IMR-90 (cell line): ENCODE results near the gene PPIP5K2. TPM values are rescaled to one million over a fixed set of nuclear protein-coding genes. Genes with fewer than 3 reads are reported as not detected.

ENCODE experiments used
- ATAC-seq: fragments of 200-7000 bp; cut with Tn5 transposase; 2 replicates; pipeline ENCODE4 v1.9.1; 2020; ENCODE audit warnings: low read depth, mild to moderate bottlenecking, moderate library complexity
- BruUV-seq: library from RNA; stranded (reverse); fragments of 400-500 nt; replicated peaks from 2 replicates; lab custom pipeline; 2021; lab: Mats Ljungman, UMichigan
- CTCF ChIA-PET: fragments of 300-600 bp; formaldehyde crosslinking; extraction: SDS; loops from one replicate; lab custom pipeline; 2021; ENCODE audit warnings: antibody characterized with exemption; lab: Yijun Ruan, JAX
- POLR2A ChIA-PET: fragments of 300-600 bp; sonication (Branson Sonifier 250); formaldehyde crosslinking; loops from one replicate; lab custom pipeline; 2022; ENCODE audit warnings: antibody characterized with exemption; ENCODE audit not compliant: unreplicated experiment; lab: Charles Lee
- DNase-seq: peaks from one replicate; pipeline ENCODE4 v3.0.0; 2013
- H2AFZ ChIP-seq: replicated peaks from 2 replicates; pipeline ENCODE3; 2013; ENCODE audit warnings: low read length, mild to moderate bottlenecking; ENCODE audit not compliant: poor library complexity
- H2AK5ac ChIP-seq: 2 replicates; pipeline ENCODE4 v1.6.1; 2013; ENCODE audit warnings: low read depth, low read length, inconsistent platforms
- H2AK9ac ChIP-seq: replicated peaks from 2 replicates; pipeline ENCODE3; 2013; ENCODE audit warnings: mild to moderate bottlenecking, low read depth, low read length, moderate library complexity; ENCODE audit not compliant: poor library complexity
- H2BK120ac ChIP-seq: 2 replicates; pipeline ENCODE4 v1.6.1; 2013; ENCODE audit warnings: low read depth, low read length, inconsistent platforms
- H2BK15ac ChIP-seq: 3 replicates; pipeline ENCODE4 v1.6.1; 2013; ENCODE audit warnings: low read depth, low read length, inconsistent platforms
- H2BK20ac ChIP-seq: 2 replicates; pipeline ENCODE4 v1.6.1; 2013; ENCODE audit warnings: low read depth, mild to moderate bottlenecking, inconsistent platforms, low read length, moderate library complexity
- H2BK5ac ChIP-seq: 2 replicates; pipeline ENCODE4 v1.6.1; 2013; ENCODE audit warnings: mild to moderate bottlenecking, low read depth, low read length, inconsistent platforms; ENCODE audit not compliant: poor library complexity, severe bottlenecking
- H3K14ac ChIP-seq: replicated peaks from 2 replicates; pipeline ENCODE4 v1.6.1; 2013; ENCODE audit warnings: low read depth, low read length, inconsistent platforms
- H3K18ac ChIP-seq: 2 replicates; pipeline ENCODE4 v1.6.1; 2013; ENCODE audit warnings: low read depth, low read length, control low read depth
- H3K23ac ChIP-seq: 2 replicates; pipeline ENCODE4 v1.6.1; 2013; ENCODE audit warnings: low read depth, low read length, inconsistent platforms
- H3K27ac ChIP-seq: 2 replicates; pipeline ENCODE4 v1.5.1; 2013; ENCODE audit warnings: mild to moderate bottlenecking, control low read depth, low read length; ENCODE audit not compliant: insufficient read depth
- H3K27me3 ChIP-seq: 2 replicates; pipeline ENCODE4 v1.6.1; 2013; ENCODE audit warnings: low read length; ENCODE audit not compliant: control insufficient read depth, insufficient read depth
- H3K36me3 ChIP-seq: 2 replicates; pipeline ENCODE4 v1.6.1; 2013; ENCODE audit warnings: low read length, mixed read lengths; ENCODE audit not compliant: control insufficient read depth, insufficient read depth
- H3K4ac ChIP-seq: 2 replicates; pipeline ENCODE4 v1.6.1; 2013; ENCODE audit warnings: low read depth, low read length, inconsistent platforms
- H3K4me1 ChIP-seq: 2 replicates; pipeline ENCODE4 v1.6.1; 2013; ENCODE audit warnings: low read length, mixed read lengths; ENCODE audit not compliant: control insufficient read depth, insufficient read depth
- H3K4me2 ChIP-seq: 2 replicates; pipeline ENCODE4 v1.6.1; 2013; ENCODE audit warnings: low read depth, mild to moderate bottlenecking, control low read depth, low read length, moderate library complexity
- H3K4me3 ChIP-seq: 2 replicates; pipeline ENCODE4 v1.5.1; 2013; ENCODE audit warnings: low read depth, mild to moderate bottlenecking, control low read depth, low read length, moderate library complexity; ENCODE audit not compliant: insufficient read depth
- H3K56ac ChIP-seq: 2 replicates; pipeline ENCODE4 v1.6.1; 2013; ENCODE audit warnings: low read length, inconsistent platforms; ENCODE audit not compliant: insufficient read depth; ENCODE audit errors: extremely low read depth
- H3K79me1 ChIP-seq, 2 experiments: 2 replicates each; pipeline ENCODE4 v1.6.1; 2013; ENCODE audit warnings: low read length in 2 of 2, inconsistent platforms in 1 of 2, low read depth in 1 of 2
- H3K9ac ChIP-seq: 2 replicates; pipeline ENCODE4 v1.6.1; 2013; ENCODE audit warnings: low read depth, low read length, control low read depth
- H3K9me1 ChIP-seq: 2 replicates; pipeline ENCODE4 v1.6.1; 2013; ENCODE audit warnings: low read length, inconsistent platforms; ENCODE audit not compliant: insufficient read depth
- H3K9me3 ChIP-seq: 2 replicates; pipeline ENCODE4 v1.6.1; 2013; ENCODE audit warnings: low read length; ENCODE audit not compliant: control insufficient read depth, insufficient read depth
- H4K20me1 ChIP-seq: 2 replicates; pipeline ENCODE4 v1.6.1; 2013; ENCODE audit warnings: low read length, inconsistent platforms; ENCODE audit not compliant: insufficient read depth
- H4K5ac ChIP-seq: 2 replicates; pipeline ENCODE4 v1.6.1; 2013; ENCODE audit warnings: mild to moderate bottlenecking, low read depth, low read length, control low read depth
- H4K8ac ChIP-seq, 2 experiments: 2 replicates each; pipeline ENCODE4 v1.6.1; 2013; ENCODE audit warnings: low read depth in 2 of 2, low read length in 2 of 2, control low read depth in 1 of 2, inconsistent platforms in 1 of 2
- H4K91ac ChIP-seq: 2 replicates; pipeline ENCODE4 v1.6.1; 2013; ENCODE audit warnings: low read depth, low read length, inconsistent platforms; ENCODE audit not compliant: insufficient read depth
- CTCF ChIP-seq: conservative IDR thresholded peaks from 2 replicates; pipeline ENCODE4 v1.5.1; 2012; ENCODE audit warnings: mild to moderate bottlenecking, low read depth, low read length, improper control_type of control experiment
- RFX5 ChIP-seq: IDR thresholded peaks from 2 replicates; pipeline ENCODE4 v1.8.0; 2012; ENCODE audit warnings: low read depth, mild to moderate bottlenecking, low read length, moderate library complexity
- USF2 ChIP-seq: fragments of 150-350 bp; IDR thresholded peaks from 2 replicates; pipeline ENCODE4 v1.6.1; 2017; ENCODE audit warnings: mild to moderate bottlenecking, antibody characterized with exemption, low read length, low read depth
- WGBS, 2 experiments: methylation state at CpG; one replicate each; pipeline versions ENCODE4 v1.1.5 to v1.1.7; 2013; ENCODE audit warnings: missing lambda C conversion rate in 2 of 2; ENCODE audit not compliant: insufficient read length in 1 of 2; ENCODE audit errors: extremely low coverage in 2 of 2; 5-methylcytosine and 5-hydroxymethylcytosine counted together
- dilution Hi-C: fragments of 300-500 bp; cut with HindIII; formaldehyde crosslinking; loops from one replicate; pipeline ENCODE4 v1.14.3; 2018; ENCODE audit warnings: low sequenced_read_pairs; ENCODE audit not compliant: unreplicated experiment
- in situ Hi-C: fragments of 300-500 bp; cut with MboI; formaldehyde crosslinking; loops from 3 replicates; pipeline ENCODE4 v1.14.3; 2019; ENCODE audit warnings: low sequenced_read_pairs, inconsistent platforms, mixed read lengths
- intact Hi-C: fragments of 100-400 bp; cut with micrococcal nuclease; formaldehyde crosslinking; loops from 2 replicates; pipeline ENCODE4 v1.10.0; 2022
- polyA plus RNA-seq, 3 experiments: library from polyadenylated mRNA; depleted of rRNA; stranded (reverse); fragments of >200 nt; gene quantifications; 2 replicates each; pipeline ENCODE4 v1.2.3, GENCODE V29; 2012; ENCODE audit warnings: low replicate concordance in 1 of 3
- total RNA-seq: library from RNA; depleted of rRNA; stranded (reverse); fragments of >200 nt; gene quantifications from 2 replicates; pipeline ENCODE4 v1.2.3, GENCODE V29; 2012

PPIP5K2 gene
- total and polyA plus RNA-seq, 2 of the 4 experiments (the other 2 are of a cell fraction) = 32.4 to 67.6 TPM

GRCh38 chr5:103249068-103249467 is 129.0 kb downstream of the PPIP5K2 start:
- Histone ChIP-seq H3K79me1 (no peaks in the 10 kb centered on the region), H3K9me3 (no peaks in the 10 kb centered on the region), H3K18ac (no peak overlapping the region), H4K91ac (no peak overlapping the region), H3K27me3 (peaks cover 2% of the 10 kb centered on the region; the same call in 1 of the 2 replicates), H2BK15ac (no peak overlapping the region), H4K20me1 (no peaks in the 10 kb centered on the region), H2AK9ac (no peak overlapping the region), H3K36me3 (no peaks in the 10 kb centered on the region), H2BK20ac (no peak overlapping the region), H4K8ac (no peak overlapping the region), H4K5ac (no peak overlapping the region), H3K4me3 (no peak overlapping the region), H2BK120ac (no peak overlapping the region), H3K27ac (no peak overlapping the region), H3K9ac (no peak overlapping the region), H2AFZ (no peak overlapping the region), H3K56ac (no peak overlapping the region), H3K4me1 (no peaks in the 10 kb centered on the region), H3K9me1 (no peaks in the 10 kb centered on the region), H3K23ac (no peak overlapping the region), H2AK5ac (no peak overlapping the region), H3K14ac (no peak overlapping the region), H3K4ac (no peak overlapping the region), H2BK5ac (no peak overlapping the region), H3K4me2 (no peak overlapping the region)
- intact Hi-C loops = no loop called here
- ChIA-PET POLR2A (no interaction called here), CTCF (no interaction called here)
- ATAC-seq (no peak), DNase-seq (no peak)
- dilution Hi-C loops = no loop called here
- BruUV-seq = no TSS peak
- WGBS, 2 experiments = no CpG with 5 or more reads among the region's 2 CpGs
- in situ Hi-C loops = no loop called here
- no peak for TF ChIP-seq RFX5
- no peak for TF ChIP-seq CTCF
- TF ChIP-seq USF2 = no peak
